Retinal pigment epithelial cell (primary cell): ENCODE measurements around the gene SMAD9.

ENCODE experiments used
- DNase-seq: peaks from one replicate; pipeline ENCODE4 v3.0.0-alpha.2; 2010; ENCODE audit warnings: low read depth
- H3K4me3 ChIP-seq: 2 replicates; pipeline ENCODE4 v1.5.1; 2011; ENCODE audit warnings: mild to moderate bottlenecking, low read length, control low read depth, moderate library complexity
- TF ChIP-seq, protein P1 (sequence below): conservative IDR thresholded peaks from 2 replicates; pipeline ENCODE4 v1.5.1; 2011; ENCODE audit warnings: low read depth, low read length, control low read depth, inconsistent platforms

SMAD9 gene

DNA sequence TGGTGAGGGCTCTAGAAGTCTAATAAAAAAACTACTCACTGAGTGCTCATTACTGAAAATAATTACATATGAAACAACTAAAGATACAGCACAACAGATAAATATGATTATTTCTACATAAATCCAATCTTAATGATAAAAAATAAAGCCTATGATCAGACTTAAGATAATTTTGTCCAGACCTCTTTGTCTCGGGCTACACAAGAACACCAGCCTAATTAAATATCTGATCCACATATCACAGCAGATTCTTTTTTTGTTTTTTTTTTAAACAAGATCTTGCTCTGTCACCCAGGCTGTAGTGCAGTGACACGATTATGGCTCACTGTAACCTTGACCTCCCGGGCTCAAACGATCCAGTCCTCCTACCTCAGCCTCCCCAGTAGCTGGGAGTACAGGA, 30.3 kb upstream of the SMAD9 start:
- no peak overlapping the region for H3K4me3 ChIP-seq
- TF ChIP-seq, protein P1, sequence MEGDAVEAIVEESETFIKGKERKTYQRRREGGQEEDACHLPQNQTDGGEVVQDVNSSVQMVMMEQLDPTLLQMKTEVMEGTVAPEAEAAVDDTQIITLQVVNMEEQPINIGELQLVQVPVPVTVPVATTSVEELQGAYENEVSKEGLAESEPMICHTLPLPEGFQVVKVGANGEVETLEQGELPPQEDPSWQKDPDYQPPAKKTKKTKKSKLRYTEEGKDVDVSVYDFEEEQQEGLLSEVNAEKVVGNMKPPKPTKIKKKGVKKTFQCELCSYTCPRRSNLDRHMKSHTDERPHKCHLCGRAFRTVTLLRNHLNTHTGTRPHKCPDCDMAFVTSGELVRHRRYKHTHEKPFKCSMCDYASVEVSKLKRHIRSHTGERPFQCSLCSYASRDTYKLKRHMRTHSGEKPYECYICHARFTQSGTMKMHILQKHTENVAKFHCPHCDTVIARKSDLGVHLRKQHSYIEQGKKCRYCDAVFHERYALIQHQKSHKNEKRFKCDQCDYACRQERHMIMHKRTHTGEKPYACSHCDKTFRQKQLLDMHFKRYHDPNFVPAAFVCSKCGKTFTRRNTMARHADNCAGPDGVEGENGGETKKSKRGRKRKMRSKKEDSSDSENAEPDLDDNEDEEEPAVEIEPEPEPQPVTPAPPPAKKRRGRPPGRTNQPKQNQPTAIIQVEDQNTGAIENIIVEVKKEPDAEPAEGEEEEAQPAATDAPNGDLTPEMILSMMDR, result no peak
- DNase-seq, result no peak

DNA sequence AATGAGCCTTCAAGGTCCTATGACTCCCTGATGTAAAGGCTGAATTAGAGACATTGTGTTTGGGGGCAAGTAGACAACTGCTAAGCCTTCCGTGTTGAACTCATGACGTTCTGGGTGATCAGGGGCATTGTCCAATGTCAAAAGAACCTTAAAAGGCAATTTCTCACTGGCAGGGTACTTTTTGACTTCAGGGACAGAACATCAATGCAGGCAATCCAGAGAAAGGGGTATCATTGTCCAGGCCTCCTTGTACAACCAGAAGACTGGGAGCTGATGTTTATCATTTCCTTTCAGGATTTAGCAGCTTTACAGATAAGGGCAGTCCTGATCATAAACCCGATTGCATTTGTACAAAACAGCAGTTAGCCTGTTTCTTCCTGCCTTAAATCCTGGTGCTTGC, 25.0 kb upstream of the SMAD9 start:
- no peak for DNase-seq
- H3K4me3 ChIP-seq, result no peak overlapping the region
- TF ChIP-seq, protein P1, result no peak

DNA sequence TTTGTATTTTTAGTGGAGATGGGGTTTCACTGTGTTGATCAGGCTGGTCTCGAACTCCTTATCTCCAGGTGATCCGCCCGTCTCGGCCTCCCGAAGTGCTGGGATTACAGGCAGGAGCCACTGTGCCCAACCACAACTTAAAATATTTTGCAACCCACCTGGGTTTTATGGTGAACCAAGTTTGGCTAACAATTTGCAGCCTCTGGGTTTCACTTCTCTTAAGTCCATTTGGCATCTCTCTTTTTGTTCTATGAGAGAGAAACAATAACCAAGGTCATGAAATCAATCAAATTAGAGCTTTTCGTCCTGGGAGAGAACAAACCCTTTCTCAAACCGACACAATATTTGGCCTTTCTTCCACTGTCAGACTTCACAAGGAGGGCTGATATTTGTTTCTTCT, 5.6 kb upstream of the SMAD9 start:
- no peak for DNase-seq
- TF ChIP-seq, protein P1, result no peak
- no peak overlapping the region for H3K4me3 ChIP-seq

DNA sequence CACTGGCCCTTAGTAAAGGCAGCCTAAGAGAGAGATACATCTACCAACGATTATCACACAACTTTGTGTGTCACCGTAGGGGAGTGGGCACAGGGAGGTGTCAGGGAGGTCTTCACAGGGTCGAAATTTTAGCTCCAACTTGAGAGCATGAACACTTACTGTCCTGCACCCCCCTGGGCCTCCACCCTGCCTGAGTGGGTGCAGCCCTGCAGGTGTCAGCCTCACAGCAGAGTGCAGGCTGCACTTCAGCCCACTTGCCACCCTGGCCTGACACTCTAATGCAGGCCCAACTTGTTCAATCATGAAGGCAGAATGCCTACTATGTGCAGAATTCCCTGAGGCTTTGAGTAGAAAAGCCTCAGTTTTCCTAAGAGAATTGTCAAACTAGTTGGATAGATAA, 4.0 kb upstream of the SMAD9 start:
- H3K4me3 ChIP-seq, result no peak overlapping the region
- TF ChIP-seq, protein P1, result no peak
- DNase-seq, result no peak

DNA sequence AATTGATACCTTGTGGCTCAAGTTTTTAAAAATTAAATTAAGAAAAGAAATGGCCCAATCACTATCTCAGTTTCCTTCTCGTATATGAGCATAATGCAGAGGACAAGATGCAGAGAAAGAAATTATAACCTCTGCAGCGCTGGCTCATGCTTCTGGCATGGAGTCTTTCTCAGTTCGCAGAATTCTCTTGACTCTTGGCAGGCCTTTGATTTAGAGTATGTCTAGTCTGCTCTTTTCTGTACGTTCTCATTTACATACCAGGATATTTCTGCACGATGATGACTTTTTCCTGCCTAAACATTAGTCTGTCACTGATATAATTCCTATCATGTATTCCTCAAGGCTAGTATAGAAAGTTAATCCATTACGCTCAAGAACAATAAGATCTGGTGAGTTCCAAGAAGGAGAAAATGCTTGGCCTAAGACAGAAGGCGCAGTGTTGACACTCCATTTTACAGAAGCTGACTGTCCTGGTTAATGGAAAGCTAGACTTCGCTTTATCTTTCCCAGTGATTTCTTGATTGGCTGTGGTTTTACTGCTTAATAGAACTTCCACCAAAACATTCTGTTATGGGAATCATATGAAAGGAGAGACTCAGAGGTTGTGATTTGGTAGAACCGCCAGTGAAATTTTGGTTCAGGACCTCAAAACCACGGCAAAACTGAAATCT, 1.7 kb upstream of the SMAD9 start:
- no peak for DNase-seq
- no peak overlapping the region for H3K4me3 ChIP-seq
- TF ChIP-seq, protein P1, result no peak

DNA sequence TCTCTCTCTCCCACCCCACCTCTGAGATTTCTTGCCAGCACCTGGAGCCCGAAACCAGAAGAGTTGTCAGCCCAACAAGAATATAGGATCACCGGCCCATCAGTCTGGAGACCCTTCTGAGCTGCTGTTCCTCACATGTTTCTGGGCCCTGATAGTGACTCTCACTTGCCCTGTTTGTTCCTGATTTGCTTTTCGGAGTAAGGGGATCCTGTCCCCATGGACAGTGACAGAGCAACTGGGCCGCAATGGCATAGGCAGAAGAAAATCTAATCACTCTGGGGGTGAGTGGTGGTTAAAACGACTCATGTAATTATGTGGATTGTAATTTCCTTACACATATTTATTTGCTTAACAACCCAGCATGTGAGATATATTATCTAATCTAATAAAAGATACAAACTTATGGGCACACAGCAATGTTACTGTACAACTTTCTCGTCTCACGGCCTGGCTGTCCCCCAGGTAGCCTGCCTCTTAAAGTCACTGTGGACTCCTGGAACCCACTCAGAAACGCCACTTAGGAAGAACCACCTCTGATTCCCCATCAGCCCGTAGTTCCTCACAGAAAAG, 663 bp upstream of the SMAD9 start:
- TF ChIP-seq, protein P1, result no peak
- peak overlapping the region; percentile 28 for H3K4me3 ChIP-seq
- DNase-seq, result no peak

DNA sequence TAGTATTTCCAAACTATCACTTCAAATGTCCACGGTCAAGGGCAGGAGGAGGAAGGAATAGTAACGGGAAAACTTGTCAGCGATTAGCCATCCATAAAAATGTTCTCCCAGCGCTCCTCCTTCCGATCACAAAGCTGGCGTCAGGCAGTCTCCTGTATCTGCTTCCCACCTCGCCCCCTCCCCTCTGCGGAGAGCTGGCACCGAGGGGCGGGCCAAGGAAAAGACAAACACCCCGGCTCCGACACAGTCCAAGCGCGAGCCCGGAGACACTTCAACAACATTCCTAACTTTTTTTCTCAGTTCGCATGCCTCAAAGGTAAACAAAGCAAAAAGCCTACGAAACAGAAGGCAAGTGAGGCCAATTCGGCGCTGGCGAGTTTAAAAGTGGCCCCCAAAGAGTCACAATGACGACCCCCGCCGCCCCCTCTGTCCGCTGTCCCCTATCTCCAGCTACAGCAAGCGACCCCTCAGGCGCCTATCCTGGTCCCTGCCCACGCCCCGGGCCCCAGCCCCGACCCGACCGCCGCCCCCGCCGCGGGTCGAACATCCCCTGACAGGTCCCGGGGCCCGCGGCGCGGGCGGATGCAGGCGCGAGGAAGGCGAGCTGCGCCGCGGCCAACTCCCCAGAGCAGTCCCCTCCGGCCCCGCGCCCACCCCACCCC, 736 bp downstream of the SMAD9 start:
- peak; percentile 12 for DNase-seq
- TF ChIP-seq, protein P1, result no peak
- H3K4me3 ChIP-seq, result peak overlapping the region; percentile 72
